HG03108 (cell line): ENCODE data around the gene RAB11FIP3.
"Not testable (repeated sequence)": the region's sequence is repeated elsewhere in the genome, so short reads cannot be mapped to it uniquely, and the experiment has no call there.

Experiments
- ATAC-seq: cut with Tn5 transposase; IDR thresholded peaks from one replicate; pipeline ENCODE4 v1.9.1; 2021; ENCODE audit warnings: moderate library complexity; ENCODE audit not compliant: unreplicated experiment

Gene RAB11FIP3

DNA sequence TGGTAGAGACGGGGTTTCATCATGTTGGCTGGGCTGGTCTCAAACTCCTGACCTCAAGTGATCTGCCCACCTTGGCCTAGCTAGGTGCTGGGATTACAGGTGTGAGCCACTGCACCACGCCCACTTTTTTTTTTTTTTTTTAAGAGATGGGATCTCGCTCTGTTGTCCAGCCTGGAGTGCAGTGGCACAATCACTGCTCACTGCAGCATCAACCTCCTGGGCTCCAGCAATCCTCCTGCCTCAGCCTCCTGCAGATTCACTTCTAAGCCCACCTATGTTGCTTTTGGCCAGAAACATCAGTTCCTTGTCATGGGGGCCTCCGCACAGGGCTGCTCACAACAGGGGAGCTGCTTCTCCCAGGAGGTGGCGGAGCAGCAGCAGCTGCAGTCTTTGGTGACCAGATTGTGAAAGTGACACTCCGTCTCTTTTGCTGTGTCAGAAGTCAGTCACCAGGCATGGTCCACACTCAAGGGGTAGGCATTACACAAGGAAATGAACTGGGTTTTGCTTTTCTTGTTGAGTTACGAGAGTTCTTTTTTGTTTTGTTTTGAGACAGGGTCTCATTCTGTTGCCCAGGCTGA, 32.9 kb upstream of the RAB11FIP3 start:
- ATAC-seq = no peak

DNA sequence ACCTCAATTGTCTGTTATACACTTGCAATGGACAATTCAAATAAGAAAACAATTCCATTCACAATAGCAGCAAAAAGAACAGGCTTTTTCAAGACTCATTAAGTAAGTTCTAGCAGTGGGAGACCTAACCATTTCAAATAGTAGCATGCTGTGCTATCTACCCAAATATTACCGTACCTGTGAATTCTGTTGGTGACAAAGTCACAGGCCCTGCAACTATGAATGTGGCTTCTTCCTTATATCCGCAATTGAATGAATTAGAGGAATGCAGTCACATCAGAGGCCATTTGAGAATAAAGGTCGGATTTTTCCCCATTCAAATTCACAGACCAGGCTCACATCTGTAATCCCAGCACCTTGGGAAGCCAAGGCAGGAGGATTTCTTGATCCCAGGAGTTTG, 29.2 kb upstream of the RAB11FIP3 start:
- ATAC-seq = no peak

DNA sequence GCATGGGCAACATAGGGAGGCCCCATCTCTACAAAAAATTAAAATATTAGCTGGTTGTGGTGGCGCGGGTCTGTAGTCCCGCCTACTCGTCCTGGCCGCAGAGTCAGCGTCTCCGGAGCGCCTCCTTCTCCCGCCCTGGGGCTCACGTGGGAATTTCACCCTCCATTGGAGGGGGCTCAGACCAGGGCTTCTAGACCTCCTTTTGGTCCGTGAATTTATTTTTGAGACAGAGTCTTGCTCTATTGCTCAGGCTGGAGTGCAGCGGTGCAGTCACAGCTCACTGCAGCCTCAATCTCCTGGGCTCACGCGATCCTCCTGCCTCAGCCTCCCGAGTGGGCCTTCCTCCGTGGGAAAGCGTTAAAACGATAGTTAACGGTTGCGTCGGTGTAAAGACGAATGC, 28.8 kb upstream of the RAB11FIP3 start:
- ATAC-seq = no peak

DNA sequence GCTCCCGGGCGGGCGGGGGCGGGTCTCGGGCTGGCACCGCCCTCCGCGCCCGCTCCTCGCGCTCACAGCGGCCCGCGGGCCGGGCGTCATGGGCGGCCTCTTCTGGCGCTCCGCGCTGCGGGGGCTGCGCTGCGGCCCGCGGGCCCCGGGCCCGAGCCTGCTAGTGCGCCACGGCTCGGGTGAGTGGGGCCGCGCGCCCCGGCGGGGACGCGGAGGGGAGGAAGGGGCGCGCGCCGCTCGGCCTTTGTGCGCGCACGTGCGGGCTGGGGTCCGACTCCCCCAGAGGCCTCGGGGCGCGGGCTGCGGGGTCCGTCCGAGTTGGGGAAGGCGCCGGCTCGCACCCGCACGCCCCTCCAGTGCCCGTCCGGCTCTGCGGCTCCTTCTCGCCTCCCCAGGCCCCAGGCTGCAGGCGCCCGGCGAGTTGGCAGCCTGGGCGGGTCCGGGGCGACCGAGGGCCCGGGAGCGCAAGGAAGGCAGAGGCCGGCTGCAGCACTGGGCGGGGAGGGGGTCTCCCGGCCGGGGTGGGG, 28.3 kb upstream of the RAB11FIP3 start, which contains the start of gene NME4:
Gene NME4, plus strand, starts transcription at position 65 of the 527 bp plus-strand sequence. Its CDS starts 24 bp downstream, at position 89.
- no peak for ATAC-seq

DNA sequence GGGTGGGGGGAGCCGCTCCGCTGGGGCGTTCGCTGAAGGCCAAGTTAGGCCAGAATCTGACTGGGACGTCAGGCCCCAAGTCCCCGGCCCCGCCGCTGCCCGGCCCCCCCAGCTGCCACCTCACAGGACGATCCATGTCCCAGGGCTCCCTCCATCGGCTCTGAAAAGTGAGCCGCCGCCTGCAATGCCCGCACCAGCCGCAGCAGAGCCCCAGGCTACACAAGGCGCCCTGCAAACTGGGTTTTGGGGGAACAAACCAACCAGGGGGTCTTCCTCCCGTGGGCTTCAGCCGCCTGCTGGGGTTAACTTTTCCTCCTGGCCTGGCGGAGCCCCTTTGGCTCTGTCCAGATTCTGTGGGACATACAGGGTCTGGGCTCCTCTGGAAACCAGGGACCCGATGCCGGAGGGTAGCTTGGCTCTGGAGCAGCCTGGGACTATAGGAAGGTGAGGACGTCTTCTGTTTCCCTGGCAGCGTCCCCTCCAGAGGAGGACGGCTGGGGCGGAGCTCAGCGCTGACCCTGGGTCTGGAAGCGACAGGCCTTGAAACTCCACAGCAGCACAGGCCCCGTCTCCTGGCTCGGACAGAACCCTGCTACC, 27.6 kb upstream of the RAB11FIP3 start:
- ATAC-seq = no peak

DNA sequence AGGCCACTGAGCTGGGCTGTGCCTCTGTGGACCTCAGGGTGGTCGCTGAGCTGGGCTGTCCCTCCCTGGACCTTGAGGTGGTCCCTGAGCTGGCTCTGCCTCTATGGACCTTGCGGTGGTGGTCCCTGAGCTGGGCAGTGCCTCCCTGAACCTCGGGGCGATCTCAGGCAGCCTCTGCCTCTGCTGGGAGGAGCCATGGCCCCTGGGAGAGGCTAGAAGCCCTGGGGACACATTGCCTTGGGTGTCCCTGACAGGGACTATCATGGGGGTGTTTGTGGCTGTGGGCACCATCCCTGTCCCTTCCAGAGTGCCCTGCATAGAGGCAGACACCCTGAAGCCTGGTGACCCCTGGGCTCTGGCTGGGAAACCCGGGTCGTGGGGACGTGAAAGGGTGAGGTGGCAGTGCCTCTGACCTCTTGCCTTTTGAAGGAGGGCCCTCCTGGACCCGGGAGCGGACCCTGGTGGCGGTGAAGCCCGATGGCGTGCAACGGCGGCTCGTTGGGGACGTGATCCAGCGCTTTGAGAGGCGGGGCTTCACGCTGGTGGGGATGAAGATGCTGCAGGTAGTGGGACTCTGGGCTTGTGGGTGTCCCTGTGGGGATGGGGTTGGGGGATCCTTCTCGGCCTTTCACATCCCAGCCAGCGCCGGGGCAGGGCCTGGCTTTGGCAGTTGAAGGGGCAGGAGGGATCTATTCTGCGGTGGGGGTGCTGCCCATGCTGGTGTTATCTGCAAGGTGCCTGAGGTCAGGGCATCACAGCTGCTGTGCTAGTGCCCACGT, 26.7 kb upstream of the RAB11FIP3 start:
- ATAC-seq = no peak

DNA sequence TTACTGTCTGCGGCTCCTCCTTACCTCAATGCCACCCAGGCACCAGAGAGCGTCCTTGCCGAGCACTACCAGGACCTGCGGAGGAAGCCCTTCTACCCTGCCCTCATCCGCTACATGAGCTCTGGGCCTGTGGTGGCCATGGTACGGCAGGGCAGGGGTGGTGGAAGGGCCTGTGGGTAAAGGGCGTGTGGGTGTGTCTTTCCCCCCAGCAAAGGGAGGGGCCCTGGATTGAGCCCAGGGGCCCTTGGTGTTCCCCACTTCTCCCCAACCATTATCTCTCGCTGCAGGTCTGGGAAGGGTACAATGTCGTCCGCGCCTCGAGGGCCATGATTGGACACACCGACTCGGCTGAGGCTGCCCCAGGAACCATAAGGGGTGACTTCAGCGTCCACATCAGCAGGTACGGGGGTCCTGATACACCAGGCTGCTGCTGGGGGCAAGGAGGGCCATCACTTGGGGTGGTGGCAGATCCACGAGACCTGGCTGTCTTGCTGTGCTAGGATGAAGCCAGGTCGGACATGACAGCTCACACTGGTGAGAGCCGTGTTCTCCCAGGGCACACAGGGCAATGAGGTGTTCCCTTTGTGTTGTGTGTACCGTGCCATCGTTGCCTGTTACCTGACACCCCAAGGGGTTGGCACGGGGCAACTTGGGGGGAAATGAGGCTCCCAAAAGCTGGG, 26.0 kb upstream of the RAB11FIP3 start:
- ATAC-seq = no peak

DNA sequence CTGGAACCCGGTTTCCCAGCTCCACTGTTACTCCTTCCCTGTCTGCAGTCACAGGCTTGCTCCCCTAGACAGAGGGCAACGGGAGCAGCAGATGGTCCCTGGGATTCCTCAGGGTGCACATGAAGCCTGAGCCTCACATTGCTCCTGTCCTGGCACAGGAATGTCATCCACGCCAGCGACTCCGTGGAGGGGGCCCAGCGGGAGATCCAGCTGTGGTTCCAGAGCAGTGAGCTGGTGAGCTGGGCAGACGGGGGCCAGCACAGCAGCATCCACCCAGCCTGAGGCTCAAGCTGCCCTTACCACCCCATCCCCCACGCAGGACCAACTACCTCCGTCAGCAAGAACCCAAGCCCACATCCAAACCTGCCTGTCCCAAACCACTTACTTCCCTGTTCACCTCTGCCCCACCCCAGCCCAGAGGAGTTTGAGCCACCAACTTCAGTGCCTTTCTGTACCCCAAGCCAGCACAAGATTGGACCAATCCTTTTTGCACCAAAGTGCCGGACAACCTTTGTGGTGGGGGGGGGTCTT, 25.3 kb upstream of the RAB11FIP3 start:
- no peak for ATAC-seq

DNA sequence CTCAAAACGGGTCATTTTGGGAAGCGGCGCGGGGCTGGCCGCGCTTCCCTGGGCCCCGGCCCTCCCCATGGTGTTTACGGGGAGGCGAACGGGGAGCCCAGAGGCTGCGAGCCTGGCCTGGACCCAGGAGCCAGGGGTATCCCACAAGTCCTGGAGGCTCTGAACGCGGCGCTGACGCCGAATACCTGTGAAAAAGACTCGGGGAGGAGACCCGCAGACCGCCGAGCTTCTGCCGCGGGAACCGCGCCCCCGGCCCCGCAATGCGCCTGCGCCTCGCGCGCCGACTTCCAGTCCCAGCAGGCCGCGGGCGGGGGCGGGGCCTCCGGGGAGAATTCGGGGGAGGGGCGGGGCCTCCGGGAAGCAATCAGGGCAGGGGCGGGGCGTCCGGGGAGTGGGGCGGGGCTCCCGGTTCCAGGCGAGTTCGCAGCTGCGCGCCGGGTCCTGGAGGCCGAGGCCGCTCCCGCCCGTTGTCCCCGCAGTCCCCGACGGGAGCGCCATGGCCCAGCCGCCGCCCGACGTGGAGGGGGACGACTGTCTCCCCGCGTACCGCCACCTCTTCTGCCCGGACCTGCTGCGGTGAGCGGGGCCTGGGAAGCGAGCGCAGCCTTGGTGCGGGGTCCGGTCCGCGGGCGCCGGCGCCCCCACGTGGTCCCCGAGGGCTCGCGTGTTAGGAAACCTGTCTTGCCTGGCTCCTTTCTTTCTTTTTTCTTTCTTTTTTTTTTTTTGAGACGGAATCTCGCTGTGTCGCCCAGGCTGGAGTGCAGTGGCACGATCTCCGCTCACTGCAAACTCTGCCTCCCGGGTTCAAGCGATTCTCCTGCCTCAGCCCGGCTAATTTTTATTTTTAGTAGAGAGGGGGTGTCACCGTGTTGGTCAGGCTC, 23.7 kb upstream of the RAB11FIP3 start, which contains the start of gene DECR2:
Gene DECR2, plus strand, starts transcription at position 418 of the 881 bp plus-strand sequence. Its CDS starts 79 bp downstream, at position 497.
- peak; percentile 50 for ATAC-seq

DNA sequence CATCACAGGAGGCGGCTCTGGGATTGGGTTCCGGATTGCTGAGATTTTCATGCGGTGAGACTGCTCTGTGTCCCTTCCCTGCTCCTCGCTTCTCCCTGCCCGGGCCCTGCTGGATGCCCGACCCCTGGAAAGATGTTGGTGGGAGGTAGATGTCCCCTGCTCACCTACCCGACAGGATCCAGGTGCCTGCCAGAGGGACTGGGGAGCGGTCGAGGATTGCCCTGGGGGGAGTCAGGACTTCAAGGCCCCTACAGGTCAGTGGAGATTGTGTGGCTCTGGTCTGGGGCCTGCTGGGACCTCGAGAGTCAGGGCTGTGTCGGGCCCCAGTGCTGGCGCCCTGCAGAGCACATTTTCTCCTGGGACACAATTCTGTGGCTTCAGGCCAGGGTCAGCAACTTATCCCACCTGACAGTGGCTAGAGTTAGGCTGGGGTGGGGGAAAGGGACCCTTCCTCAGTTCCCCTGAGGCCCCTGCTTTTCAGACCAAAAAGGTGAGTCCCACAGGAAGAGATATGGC, 20.4 kb upstream of the RAB11FIP3 start:
- ATAC-seq = no peak

DNA sequence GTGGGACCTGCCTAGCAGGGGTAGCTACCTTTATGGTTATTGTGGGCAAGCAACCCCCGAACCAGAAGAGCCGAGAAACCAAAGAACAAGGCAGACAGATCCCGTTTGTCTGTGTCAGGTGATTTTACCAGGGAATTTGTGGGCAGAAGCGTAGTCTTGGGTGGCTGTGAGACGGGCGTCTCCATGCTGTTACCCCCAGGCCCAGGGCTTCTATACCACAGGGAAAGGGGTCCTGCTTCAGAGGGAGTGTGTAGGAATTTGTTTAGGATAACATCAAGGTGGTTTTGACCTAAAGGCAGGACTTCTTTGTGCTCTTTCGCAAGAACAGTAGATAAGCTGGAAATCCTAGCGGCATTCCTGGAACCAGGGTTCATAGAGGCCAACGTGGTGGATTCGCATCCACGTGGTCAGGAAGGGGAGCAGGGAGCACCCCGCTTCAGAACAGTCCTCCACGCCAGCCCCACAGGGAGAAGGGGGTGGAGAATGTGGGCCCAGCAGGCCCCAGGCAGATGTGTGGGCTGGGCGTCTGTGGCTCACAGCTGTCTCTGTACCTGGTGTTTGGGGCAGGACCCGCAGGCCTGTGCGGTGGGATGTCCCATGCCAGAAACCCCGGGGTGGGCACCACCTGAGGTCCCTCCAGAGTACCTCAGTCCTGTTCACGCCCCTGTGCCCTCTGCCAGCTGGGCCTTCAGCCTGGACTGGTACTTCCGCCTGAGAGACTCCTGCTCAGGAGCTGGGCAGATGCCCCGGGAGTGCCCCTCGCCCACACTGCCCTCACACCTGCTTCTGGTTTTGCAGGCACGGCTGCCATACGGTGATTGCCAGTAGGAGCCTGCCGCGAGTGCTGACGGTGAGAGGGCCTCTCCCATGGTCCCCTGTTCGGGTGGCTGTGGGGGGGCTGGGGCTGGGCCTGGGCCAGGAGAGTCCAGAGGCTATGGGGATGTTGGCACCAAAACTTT, 19.6 kb upstream of the RAB11FIP3 start:
- no peak for ATAC-seq

DNA sequence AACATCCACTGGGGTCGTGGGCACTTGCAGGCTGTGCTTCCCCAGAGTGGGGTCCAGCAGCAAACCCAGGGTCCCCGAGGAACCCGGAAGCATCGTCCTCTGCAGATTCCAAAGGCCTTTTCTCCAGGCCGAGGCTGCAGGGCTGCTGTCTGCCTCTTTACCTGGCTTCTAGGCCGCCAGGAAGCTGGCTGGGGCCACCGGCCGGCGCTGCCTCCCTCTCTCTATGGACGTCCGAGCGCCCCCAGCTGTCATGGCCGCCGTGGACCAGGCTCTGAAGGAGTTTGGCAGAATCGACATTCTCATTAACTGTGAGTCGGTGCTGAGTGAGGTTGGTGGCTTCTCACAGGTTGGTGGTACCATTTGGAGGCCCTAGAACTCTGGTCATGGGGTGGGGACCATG, 18.2 kb upstream of the RAB11FIP3 start:
- ATAC-seq = no peak

DNA sequence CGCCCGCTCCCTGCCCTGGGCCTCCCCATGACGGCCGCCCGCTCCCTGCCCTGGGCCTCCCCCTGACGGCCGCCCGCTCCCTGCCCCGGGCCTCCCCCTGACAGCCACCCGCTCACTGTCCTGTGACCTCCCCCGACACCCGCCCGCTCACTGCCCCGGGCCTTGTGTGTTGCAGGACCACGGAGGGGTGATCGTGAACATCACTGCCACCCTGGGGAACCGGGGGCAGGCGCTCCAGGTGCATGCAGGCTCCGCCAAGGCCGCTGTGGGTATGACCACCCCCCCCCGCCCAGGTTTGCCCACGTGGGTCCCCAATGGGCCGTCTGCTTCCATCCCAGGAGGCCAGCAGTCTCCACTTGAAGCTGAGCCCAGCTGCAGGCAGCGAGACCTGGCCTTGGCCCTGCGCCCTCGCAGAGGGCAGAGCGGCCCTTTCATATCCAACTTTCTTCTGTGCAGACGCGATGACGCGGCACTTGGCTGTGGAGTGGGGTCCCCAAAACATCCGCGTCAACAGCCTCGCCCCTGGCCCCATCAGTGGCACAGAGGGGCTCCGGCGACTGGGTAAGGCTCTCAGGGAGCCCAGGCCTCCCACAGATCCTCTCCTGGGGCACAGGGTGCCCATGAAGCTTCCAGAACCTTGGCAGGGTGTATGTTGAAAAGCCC, 14.8 kb upstream of the RAB11FIP3 start:
- no peak for ATAC-seq

DNA sequence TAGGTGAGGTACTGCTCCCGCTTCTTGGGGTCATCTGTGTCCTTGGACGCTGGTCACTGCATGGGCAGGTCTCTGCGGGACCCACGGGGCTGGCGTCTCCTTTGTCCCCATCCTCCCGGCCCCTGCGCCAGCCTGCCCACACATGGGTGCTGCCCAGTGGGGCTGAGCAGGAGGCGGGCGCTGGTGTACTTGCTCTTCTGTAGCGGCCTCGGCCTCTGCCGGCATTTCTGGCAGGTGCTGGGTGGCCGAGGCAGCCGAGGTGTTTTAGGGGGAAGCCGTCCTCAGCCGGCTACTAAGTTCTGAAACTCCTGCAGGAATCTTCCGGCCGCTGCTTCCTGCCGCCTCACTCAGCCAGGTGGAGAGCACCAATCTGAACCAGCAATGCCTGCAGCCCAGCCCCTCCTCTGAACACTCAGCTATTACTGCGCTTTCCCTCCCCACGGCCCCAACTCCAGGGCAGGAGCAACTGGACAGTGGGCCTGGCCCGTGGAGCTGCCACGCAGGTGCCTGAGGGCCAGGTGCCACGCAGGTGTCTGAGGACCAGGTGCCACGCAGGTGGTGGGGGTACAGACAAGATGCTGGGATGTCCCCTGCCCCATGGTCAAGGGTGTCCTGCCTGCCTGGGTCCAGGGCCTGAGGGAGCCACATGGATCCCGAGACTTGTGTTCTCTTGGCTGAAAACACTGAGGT, 13.7 kb upstream of the RAB11FIP3 start:
- no peak for ATAC-seq

DNA sequence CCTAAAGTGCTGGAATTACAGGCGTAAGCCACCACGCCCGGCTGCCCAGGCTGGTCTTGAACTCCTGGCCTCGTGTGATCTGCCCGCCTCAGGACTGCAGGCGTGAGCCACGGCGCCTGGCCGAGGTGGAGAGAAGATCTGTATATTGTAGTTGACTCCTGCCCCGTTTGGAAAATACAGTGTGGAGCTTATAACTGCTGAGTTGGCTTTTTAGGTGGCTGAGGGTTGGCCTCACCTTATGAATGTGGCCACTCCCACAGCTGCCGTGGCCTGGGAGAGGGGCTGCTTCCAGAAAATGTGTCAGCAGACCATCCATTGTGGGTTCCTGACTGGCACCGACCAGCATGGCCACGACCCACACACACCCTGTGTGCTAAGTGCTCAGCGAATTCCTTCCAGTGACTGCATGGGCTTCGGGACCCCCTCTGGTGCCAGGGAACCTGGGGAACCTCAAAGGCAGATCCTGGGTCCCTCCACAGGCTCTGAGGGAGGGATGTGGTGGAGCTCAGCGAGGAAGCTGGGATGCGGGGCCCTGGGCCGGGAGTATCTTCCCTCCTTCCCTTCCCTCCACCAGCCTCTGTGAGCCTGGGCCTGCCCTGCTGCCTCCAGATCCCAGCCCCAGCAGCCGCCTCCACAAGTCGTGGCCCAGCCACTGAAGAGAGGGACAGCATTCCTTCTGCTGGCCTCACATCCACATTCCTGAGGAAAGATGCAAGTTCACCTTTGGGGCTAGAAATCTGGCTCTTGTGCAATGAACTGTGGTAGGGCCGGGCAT, 10.9 kb upstream of the RAB11FIP3 start:
- ATAC-seq = no peak

DNA sequence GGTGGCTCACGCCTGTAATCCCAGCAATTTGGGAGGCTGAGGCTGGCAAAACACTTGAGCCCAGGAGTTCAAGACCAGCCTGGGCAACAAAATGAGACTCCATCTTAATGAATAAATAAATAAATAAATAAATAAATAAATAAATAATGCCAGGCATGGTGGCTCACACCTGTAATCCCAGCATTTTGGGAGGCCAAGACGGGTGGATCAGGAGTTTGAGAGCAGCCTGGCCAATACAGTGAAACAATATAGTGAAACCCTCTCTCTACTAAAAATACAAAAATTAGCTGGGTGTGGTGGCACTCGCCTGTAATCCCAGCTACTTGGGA, 10.3 kb upstream of the RAB11FIP3 start:
- ATAC-seq = not testable (repeated sequence)

DNA sequence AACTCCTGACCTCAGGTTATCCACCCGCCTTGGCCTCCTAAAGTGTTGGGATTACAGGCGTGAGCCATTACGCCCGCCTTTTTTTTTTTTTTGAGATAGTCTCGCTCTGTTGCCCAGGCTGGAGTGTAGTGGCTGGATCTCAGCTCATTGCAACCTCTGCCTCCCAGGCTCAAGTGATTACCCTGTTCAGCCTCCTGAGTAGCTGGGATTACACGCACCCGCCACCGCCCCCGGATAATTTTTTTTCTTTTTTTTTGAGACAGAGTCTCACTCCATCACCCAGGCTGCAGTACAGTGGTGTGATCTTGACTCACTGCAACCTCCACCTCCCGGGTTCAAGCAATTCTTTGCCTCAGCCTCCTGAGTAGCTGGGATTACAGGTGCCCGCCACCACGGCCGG, 3.3 kb upstream of the RAB11FIP3 start:
- not testable (repeated sequence) for ATAC-seq
